NCI-H1694 (cell line): Measurements from ENCODE around the gene RBL2.

ENCODE experiments used
- DNase-seq: peaks from one replicate; lab custom pipeline; 2025; lab: John Stamatoyannopoulos, UW

RBL2 gene

DNA sequence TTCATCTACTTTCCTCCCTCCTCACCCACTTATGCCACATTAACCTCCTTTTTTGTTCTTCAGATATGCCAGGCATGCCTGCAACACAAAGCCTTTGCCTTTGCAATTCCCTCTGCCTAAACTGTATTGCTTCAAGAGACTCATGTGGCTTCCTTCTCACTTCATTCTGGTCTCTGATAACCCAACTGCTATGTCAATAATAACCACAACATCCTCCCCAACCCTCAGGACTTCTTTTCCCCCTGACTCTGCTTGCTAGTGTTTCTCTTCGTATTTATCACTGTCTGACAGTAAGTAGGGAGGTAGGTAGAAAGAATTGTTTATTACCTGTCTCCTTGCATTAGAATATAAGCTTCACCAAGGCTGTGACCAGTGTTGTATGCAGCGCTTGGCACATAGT is 22.4 kb downstream of the RBL2 start:
- DNase-seq, result no peak

DNA sequence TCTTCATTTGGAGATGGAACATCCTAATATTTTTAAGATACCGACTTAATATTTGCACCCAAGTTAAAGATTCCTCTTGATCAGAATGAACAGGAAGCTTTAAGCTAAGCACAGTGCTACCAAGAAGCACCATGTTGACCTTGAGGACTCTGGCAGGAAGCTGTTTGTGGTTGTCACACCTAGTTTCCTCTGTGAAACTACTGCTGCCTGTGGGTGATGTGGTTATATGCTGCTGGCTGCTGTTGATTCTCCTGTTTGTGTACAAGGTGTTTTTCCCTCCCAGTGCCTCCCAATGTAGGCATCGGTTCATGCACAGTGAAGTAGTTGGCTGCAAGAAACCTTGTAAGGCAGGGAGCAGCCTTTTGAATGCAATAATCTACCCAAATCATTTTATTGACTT is 23.4 kb downstream of the RBL2 start:
- no peak for DNase-seq

DNA sequence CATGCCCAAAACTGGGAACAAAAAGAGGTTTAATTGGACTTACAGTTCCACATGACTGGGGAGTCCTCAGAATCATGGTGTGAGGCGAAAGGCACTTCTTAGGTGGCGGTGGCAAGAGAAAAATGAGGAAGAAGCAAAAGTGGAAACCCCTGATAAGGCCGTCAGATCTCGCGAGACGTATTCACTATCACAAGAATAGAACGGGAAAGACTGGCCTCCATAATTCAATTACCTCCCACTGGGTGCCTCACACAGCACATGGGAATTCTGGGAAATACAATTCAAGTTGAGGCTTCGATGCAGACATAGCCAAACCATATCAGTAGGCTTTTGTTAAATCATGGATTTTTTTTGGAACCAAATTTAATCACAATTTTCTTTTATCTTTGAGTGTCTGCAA is 24.4 kb downstream of the RBL2 start:
- DNase-seq, result no peak

DNA sequence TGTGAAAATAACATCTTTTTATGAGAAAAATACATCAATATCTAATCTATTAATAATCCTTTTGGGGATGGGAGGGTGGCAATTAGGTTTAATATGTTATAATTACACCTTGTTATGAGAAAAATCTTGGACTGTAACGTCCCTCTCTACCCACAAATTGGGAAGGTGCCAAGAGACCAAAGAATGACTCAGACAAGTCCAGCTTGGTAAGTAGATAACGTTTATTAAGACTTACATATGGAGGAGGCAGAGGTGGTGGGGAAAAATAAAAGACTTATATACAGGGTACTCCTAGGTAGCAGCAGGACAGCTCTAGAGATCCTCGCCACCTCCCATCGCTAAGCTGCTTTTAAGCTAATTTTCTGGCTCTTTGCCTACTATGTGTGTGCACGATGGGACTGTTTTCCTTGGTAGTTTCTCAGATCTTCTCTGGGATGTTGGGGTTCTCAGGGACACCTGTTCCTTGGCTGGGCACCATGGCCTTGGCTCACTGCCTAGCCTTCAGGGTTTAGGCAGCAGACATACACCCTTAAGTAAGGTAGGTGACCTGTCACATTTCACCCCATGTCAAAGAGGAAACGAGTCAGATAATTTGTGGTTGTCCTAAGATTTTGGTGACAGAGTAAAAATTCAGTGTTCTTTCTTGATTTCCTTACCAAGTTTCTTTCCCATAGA is 31.5 kb downstream of the RBL2 start:
- no peak for DNase-seq

DNA sequence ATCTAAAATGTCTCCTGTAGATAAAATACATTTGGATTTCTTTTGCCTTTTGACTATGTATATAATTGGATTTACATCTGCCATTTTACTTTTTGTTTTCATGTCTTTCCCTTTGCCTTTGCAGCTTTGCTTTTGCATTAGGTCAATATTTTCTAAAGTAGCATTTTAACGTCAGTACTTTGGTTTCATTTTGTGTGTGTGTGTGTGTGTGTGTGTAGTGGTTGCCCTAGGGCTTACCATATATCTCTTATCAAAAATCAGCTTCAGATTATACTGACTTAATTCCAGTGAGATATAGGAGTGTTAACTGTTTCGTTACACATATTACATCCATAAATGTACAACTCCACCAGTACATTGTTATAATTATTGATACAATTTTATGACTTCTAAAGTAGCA is 42.6 kb downstream of the RBL2 start:
- no peak for DNase-seq

DNA sequence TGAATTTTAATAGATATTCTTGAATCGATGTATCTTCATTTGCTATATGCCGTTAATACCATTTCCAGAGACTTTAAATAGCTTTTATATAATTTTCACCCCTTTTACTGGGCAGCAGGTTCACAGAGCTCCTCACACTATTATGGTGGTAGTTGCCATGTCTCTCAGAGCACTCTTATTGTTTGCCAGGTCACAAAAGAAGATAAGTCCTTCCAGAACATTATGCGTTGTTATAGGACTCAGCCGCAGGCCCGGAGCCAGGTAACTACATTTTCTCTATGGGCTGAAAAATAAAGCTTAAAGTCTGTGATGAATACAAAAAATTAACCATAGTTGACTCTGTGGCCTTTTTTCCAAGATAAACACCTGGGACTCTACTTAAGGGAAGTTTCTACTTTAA is 44.7 kb downstream of the RBL2 start:
- no peak for DNase-seq

DNA sequence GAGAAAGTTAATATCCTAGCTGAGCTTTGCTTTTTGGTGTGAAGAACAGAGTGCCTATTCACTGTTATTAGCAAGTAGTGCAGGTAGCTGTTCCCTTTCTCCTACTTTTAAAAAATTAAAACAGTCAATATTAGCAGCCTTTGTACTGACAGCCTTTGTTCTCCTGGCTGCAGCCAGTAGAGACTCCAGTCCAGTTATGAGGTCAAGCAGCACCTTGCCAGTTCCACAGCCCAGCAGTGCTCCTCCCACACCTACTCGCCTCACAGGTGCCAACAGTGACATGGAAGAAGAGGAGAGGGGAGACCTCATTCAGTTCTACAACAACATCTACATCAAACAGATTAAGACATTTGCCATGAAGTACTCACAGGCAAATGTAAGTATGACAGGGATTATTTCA is 46.1 kb downstream of the RBL2 start:
- DNase-seq, result no peak

DNA sequence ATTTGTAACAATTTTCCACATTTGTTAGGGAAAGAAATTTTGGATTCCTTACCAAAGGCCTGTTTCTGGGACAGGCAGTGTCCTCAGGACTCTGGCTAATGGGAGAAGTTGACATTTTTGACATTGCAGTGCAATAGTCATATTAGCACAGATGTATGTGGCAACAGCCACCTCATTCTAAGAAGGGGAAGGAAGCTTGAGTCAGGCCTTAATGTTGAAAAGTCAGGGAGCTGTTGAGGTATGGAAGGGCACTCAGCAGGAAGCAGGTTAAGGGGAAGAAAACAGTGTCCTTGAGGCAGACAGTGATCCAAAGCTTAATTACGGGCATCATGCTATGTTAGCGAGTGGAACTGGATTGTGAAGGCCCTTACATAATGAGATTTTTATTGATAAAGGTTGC is 47.9 kb downstream of the RBL2 start:
- DNase-seq, result no peak

DNA sequence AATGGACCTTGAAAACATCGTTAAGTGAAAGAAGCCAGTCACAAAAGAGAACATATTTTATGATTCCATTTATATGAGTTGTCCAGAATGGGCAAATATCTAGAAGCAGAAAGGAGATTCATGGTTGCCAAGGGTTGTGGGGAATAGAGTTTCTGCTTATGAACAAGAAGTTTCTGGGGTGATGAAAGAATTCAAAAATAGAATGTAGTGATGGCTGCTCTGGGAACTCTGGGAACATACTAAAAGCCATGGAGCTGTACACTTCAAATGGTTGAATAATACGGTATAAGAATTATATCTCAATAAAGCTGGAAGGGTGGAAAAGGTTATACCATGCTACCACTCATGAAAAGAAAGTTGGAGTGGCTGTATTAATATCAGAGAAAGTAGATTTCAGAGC is 50.3 kb downstream of the RBL2 start:
- DNase-seq, result no peak

DNA sequence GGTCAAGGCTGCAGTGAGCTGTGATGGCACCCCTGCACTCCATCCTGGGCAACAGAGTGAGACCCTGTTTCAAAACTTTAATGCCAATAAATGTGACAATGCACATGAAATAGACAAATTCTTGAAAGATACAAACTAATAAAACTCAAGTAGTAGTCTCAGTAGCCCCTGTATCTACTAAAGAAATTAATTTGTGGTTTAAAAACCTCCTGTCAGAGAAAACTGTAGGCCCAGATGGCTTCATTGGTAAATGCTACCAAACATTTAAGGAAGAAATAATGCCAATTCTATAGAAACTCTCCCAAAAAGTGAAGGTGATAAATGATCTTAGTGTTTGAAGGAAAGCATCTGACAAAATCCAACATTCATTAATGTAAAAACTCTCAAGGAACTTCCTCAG is 52.0 kb downstream of the RBL2 start:
- DNase-seq, result no peak

DNA sequence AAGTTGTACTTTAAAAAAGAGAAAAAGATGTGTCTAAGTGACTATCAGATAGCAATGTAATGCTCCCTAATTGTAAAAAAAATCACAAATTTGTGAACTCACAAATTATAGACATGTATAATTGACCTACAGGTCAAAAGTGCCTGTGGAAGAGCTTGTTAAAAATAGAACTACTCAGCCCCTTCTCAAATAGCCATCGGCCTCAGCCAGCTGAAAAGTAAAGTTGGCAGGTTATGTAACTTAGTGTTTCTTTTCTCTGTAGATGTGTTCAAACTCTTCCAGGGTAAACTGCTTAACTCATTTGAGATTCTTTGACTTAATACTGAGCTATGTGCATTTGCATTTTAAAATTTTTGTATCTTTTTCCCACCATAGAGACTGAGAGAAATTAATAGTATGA is 55.5 kb downstream of the RBL2 start:
- DNase-seq, result no peak

DNA sequence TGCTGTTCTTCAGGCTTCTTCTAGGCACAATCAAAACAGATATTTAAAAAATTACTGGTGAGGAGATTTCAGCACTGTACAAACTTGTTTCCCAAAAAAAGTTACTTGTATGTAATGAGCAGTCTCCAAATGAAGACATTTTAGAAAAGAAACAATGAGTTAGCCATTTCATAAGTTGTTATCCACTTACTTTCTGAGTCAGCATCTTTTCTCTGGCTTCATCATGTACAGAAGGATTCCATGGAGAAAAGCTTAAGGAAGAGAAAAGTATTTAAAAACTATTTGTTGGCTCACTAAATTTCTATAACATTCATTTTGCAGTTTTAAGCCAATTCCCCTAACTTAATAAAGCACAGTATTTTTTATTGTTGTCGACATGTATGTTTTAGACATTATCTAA is 58.2 kb downstream of the RBL2 start:
- DNase-seq, result no peak

DNA sequence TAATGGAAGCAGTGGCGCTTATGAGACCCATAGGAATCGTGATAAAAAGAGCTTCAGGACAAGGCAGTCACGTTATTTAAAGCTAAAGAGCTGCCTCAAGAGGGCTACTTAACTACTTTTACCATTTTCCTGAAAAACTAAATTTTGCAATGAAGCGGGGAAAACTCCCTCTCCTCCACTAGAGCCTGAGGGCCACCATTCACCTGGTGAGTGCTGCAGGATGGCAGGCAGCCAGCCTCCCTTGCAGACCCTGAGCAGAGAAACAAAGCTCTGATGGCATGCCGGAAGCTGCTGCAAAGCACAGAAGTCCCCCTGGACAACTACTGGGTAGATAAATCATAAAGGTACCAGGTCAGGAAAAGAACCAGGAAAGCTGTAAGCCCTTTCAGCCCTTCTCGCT is 60.4 kb downstream of the RBL2 start:
- DNase-seq, result no peak

DNA sequence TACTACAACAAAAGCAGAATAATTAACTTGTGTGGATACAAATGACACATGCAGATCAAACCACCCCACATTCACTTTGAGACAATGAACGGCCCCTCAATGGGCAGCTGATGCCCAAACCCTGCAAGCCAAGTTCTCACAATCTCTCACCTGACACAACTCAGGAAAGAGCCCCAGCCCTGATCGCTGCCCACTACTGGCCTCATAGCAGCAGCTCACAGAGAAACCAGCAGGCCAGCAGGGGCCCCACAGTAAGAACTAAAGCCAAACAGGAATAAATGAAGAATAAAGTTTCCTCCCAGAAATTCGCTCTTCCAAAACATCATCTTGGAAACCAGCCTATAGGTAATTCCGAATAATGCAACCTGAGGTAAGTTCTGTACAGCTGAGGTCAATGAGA is 61.1 kb downstream of the RBL2 start:
- no peak for DNase-seq

DNA sequence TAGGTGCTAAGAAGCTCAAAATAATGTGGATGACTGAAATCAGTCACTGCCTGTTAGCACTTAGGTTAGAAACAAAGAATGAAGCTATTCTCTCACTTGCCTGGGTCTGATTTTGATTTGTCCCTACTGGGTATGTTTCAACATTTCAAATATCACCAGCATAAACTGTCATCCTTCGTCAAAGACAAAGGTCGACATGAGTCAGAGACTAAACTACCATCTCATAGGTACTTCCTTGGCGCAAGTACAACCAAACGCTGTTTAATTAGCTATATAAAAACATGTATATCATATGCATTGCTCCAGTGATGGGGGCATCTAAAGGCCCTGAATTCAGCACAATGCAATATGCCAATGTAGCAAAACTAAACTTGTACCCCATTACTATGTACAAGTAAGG is 64.7 kb downstream of the RBL2 start:
- no peak for DNase-seq

DNA sequence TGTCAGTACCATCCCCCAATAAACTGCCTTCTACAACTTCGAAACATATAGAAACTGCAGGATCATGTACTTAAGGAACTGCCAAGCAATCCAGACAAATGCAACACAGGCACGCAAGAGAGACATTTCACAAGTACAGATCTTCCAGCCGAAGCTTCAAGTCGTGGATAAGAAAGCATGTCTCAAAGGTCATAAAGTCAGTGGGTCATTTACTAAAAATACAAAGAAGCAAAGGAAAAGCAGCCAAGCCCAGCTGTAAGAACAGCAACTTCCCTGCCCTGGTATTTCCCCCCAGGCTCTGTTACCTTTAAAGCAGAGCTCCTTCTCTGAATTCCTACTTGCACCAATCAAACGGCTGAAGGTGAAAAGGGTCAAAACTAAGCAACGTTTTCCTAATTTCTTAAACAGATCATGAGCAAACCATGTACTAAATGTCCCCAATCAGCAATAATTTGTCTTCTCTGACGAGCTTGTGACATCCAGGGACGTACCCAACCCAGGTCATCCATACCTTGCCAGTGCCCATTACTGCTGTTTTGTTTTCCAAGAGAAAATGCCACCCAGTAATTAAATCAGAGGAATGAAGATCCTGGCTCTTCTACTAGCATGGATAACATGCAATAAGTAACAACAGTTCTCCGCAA is 67.1 kb downstream of the RBL2 start:
- no peak for DNase-seq

DNA sequence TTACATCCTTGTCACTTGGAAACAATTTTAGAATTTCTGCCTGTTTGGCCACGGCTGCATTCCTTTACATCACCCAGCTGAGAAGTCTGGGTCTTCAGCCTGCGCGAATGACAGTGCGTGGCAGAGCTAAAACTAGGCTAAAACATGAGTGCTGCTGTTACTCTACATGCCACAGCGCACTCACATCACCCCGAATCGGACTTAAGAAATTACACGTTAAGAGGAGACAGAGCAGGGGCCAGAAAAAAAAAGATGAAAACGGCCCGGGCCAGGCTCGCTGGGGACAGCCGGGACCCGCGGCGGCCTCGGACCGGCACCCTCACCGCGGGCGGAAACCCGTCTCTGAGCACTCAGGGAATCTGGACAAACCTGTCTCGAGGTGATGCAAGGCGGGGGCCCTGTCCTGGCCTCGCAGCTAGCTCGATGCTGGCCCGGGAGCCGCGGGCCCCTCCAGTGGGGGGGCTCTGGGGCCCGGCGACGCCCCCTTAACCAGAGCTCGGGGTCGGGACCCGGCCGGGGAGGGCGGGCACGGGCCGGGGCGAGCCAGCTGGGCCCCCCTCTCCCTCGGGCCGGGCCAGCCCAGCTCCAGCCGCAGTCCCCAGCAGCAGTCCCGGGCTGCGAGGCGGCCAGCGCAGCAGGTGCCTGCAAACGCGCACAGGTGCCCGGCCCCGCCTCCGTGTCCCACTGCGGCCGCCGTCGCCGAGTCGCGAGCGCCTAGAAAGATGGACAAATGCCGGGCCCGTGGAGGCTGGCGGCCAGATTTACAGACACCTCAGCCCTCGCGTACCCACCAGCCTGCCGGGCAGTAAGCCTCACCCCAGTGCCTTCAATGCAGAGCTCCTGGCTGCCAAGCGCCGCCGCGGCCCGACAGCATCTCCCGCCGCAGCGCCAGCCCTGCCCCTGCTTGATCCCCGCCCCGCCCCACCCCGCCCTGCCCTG is 68.3 kb downstream of the RBL2 start, which contains the start of gene AKTIP:
Gene AKTIP (minus strand): TSS at position 879 of the 939 bp plus-strand sequence. CDS start 2,950 bp downstream, outside the sequence.
- no peak for DNase-seq

DNA sequence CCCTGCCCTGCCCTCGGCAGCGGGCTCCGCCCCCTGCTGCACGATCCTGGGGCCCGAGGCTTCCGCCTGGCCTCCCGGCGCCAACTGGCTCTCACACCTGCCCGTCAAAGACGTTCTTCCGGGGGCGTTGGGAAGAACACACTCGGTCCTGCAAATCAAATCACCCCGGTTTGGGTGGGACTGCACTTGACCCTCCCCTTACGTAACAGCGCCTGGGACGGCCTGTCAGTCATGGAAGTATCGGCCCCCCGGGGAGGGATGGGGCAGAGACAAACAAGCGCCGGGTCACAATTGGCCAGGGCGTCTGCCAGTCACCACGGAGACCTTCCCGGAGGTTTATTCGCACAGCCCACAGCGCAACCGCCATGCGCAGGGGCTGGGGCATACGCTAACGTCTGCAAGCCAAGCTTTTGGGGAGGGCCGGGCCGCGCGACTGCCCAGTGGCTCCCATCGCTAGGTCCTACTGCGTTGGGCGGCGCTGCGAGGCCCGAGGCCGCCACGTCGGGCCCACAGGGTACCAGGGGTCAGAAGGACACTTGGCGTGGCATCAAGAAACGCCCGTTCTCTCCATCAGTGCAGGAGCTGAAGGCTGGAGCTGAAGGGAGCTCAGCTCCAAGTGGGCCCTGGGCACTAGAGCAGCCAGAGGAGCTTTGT is 69.1 kb downstream of the RBL2 start:
- DNase-seq, result peak; percentile 98

DNA sequence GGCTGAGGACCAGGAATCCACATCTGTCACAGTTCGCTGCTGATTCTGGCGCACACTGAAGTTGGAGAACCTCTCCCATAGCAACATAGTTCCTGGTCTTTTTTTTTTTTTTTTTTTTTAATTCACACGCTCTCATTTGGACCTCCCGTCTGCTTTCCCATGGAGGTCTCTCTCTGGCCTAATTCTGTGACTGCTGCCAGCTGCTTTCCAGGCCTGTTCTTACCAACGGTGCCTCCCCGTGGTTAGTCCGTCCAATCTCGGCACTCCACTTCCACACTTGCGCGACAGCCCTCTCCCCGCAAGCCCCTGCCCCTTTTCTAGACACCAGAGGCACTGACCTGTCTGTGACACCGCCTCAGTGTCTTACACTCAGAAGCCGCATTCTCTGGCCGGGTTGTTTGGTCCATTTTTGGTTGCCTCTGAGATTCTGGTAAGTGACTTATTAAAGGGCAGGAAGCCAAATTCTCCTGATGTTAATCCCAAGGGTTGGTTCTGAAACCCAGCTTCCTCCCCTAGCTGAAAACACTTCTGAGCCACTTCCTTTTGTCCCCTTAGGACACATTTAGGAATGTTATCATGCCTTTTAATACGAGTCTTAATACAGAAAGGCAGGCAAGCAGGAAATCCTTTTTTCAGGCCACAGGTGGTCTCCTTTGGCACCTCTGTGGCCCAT is 69.9 kb downstream of the RBL2 start:
- DNase-seq, result no peak

DNA sequence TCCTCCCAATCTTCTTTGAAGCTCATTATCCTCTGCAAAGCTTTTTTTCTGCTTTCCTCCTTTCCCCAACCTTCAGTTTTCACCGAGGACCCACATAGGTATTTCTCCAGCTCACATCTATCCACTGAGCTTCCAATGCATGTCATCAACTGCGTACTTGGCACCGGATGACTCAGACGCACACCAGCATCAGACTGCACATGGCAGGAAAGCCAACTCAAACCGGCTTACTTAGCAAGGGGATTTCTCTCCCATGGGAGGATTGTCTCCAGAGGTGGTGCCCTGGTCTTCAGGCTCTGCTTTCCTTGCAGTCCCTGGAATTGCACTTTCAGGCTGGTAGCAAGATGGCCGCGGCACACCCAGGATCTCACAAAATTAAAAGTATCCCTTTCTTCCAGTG is 70.4 kb downstream of the RBL2 start:
- no peak for DNase-seq

DNA sequence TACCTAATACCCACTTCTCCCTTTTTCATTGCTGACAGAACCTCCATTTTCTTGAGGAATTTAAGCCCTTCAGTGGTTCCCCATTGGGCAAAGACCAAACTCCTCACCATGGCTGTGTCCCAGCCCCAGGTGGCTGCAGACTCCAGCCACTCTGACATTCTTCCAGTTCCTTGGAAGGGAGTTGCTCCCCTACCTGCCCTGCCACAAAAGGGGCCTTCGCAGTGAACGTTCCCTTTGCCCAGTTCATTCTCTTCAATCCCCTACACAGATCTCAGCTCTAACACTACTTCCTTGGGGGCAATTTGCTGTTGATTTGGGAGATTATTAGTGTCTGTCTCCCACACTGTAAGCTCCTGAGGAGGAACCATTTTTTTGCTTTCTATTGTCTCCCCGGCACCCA is 72.0 kb downstream of the RBL2 start:
- DNase-seq, result no peak
